AG10803 (cell line): ENCODE measurements around the gene BORCS8.
A peak's percentile ranks its signal among the peaks of the same experiment; 100 is the strongest.
"Not testable (repeated sequence)": the region's sequence is repeated elsewhere in the genome, so short reads cannot be mapped to it uniquely, and the experiment has no call there.

ENCODE experiments used
- DNase-seq: peaks from one replicate; pipeline ENCODE4 v3.0.0; 2010; ENCODE audit warnings: low read depth
- H3K4me3 ChIP-seq: 2 replicates; pipeline ENCODE4 v1.5.1; 2011; ENCODE audit warnings: mild to moderate bottlenecking, low read length, control low read depth
- TF ChIP-seq, protein P1 (sequence below): conservative IDR thresholded peaks from 2 replicates; pipeline ENCODE4 v1.5.1; 2011; ENCODE audit warnings: mild to moderate bottlenecking, low read length, control low read depth, inconsistent platforms

BORCS8 gene

DNA sequence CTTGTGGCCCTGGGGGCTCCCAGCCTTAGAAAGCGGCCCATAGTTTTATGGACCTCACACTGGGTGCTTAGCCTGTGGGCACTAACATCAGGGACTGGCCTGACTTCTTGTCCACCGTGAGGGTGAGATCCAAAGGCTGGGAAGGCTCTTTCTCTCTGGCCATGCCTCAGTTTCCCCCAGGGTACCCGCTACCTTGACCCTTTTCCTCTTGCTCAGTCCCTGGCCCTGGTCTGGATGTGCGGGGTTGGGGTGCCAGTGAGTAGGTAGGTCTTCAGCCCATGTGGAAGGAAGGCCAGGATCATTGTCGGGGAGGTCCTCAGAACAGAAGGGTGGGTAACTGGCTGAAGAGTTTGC lies 52.1 kb downstream of the BORCS8 start:
- TF ChIP-seq, protein P1, sequence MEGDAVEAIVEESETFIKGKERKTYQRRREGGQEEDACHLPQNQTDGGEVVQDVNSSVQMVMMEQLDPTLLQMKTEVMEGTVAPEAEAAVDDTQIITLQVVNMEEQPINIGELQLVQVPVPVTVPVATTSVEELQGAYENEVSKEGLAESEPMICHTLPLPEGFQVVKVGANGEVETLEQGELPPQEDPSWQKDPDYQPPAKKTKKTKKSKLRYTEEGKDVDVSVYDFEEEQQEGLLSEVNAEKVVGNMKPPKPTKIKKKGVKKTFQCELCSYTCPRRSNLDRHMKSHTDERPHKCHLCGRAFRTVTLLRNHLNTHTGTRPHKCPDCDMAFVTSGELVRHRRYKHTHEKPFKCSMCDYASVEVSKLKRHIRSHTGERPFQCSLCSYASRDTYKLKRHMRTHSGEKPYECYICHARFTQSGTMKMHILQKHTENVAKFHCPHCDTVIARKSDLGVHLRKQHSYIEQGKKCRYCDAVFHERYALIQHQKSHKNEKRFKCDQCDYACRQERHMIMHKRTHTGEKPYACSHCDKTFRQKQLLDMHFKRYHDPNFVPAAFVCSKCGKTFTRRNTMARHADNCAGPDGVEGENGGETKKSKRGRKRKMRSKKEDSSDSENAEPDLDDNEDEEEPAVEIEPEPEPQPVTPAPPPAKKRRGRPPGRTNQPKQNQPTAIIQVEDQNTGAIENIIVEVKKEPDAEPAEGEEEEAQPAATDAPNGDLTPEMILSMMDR: no peak
- no peak for DNase-seq
- no peak overlapping the region for H3K4me3 ChIP-seq

DNA sequence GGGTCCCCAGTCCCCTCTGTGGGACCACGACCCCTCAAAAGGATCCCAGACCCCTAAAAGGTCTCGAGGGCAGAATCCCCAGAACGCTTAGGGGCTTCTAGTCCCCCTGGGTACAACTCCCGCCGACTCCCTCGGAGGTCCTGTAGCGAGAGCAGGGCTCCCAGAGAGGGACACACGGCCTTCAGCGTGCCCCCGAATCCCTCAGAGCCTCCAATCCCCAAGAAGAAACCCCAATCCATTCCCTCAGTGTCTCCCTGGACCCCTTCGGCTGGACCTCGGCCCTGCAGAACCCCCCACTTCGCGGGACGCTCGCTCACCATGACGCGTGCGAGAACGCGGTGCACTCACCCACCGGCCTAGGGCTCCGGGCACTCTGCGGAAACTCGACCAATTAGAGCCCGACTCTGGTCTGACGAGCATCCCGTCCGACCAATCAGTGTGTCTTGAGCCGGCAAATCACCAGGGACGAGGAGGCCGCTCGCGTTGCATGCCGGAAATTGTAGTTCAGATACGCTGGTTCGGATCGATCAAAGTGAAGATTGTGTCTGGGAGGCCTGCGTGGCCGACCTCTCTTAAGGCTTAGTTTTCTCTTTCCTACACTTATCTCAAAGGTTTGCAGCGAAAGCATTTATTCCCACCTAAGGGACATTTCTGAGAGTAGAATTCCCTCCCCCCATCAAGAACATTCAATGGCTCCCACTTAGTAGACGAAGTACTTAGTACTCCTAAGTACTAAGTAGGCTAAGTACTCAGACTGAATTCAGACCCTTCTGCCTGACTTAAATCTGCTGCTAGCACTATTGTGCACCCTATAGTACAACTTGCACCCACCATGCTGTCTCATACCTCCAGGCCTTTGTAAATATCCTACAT lies 53.6 kb downstream of the BORCS8 start, which contains the start of gene TMEM161A:
Gene TMEM161A (minus strand): TSS at position 370 of the 873 bp plus-strand sequence. CDS start 50 bp downstream, at position 320.
- peak within 1 kb of the TSS; percentile 97 for H3K4me3 ChIP-seq
- TF ChIP-seq, protein P1: no peak
- DNase-seq: peak; percentile 100

DNA sequence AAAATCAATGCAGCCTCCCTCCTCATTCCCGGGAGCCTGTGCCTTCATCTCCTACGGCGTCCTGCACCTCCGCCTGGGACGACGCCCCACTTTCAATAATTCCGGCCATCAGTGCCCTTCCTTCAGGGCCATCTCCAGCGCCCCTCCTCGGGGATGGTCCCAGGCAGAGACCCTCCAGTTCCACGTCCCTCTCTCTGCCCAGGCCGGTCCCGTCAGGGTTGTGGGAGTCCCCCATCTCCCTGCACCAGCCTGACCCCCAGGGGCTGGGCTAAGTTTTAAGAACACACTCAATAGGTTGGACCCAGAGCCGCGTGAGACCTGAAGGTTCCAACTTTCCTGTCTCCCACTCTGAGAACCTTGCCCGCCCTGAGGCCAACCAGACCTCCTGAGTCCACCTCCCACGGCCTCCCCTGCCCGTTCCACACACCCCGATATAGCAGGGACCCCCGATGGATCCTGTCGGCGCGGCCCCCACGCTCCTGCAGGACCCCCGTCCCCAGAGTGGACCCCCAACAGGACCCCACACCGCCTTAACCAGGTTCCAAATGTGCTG lies 54.3 kb downstream of the BORCS8 start:
- DNase-seq: peak; percentile 8
- TF ChIP-seq, protein P1: no peak
- H3K4me3 ChIP-seq: peak overlapping the region; percentile 97

DNA sequence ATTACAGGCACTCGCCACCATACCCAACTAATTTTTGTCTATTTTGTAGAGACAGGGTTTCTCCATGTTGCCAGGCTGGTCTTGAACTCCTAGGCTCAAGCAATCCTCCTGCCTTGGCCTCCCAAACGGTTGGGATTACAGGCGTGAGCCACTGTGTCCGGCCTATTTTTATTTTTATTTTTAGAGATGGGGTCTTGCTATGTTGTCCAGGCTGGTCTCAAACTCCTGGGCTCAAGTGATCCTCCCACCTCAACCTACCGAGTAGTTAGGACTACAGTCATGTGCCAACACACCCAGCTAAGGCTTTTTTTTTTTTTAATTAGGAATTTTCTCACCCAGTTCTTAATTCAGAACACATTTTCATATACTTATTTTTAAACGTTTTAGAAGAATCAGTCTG lies 56.2 kb downstream of the BORCS8 start:
- not testable (repeated sequence) for H3K4me3 ChIP-seq, DNase-seq

DNA sequence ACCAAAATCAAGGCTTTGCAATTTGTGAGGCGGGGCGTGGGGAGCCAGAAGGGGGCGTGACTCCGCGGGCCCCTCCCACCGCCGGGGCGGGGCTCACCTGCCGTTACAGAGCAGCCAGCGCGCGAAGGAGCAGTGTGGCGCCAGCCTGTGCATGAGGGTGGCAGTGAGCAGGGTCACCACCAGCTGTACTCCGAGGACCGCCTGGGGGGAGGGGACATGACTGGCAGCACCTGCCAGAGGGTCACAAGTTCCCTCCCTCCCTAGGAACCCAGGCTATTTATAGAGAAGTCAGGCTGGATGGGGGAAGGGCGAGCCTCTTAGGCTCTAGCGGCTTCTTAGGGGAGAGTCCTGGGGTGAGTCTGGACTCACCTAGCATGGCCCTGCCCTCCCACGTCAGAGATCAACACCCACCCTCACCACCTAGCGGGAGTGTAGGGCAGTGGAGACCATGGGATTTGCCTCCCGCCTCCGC lies 57.2 kb downstream of the BORCS8 start:
- TF ChIP-seq, protein P1: no peak
- DNase-seq: no peak
- H3K4me3 ChIP-seq: no peak overlapping the region

DNA sequence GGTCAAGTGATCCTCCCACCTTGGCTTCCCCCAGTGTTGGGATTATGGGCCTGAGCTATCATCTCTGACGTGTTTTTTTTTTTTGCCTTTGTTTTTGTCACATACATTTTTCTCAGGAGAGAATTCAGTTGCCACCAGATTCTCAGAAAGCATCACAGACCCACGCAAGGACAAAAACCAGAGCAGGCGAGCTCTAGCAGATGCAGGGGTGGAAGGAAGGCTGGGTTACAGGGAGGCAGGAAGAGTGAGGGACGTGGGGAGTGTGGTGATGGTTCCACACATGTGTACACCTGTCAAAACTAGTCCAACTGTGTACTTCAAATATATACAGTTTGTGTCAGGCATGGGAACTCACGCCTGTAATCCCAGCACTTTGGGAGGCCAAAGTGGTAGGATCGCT lies 58.0 kb downstream of the BORCS8 start:
- no peak overlapping the region for H3K4me3 ChIP-seq

DNA sequence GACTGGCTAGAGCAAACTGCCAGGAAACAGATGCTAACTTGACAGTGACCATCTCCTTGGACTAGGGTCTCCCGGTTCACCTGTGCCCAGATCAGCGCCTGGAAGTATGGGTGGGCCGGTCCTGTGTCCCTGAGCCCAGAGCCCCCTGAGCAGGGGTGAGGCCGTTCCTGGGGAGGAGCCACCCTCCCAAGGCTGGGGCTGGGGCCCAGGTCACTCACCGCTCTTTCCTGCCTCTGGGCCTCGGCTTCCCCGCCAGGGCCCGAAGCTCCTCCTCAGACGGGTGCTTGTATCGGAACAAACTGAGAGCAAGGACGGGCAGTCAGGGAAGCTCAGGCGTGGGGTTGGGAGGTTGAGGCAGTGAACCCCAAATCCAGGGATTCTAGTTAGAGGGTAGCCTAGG lies 59.0 kb downstream of the BORCS8 start:
- TF ChIP-seq, protein P1: no peak
- no peak for DNase-seq
- no peak overlapping the region for H3K4me3 ChIP-seq

More for the DNA sequence above, 58.0 kb downstream of the BORCS8 start:
- no peak for DNase-seq
- TF ChIP-seq, protein P1: no peak
